HUES48 (cell line): ENCODE measurements around the gene AP3D1.
"Not testable (repeated sequence)": the region's sequence is repeated elsewhere in the genome, so short reads cannot be mapped to it uniquely, and the experiment has no call there.

Experiments used
- H3K27ac ChIP-seq: one replicate; pipeline ENCODE4 v1.7.0; 2013; ENCODE audit warnings: low read depth, low read length, inconsistent platforms
- H3K27me3 ChIP-seq: 2 replicates; pipeline ENCODE4 v1.6.1; 2013; ENCODE audit warnings: mild to moderate bottlenecking, low read length; ENCODE audit not compliant: control insufficient read depth, insufficient read depth
- H3K36me3 ChIP-seq: 2 replicates; pipeline ENCODE4 v1.6.1; 2013; ENCODE audit warnings: low read length; ENCODE audit not compliant: control insufficient read depth, insufficient read depth
- H3K4me1 ChIP-seq: 2 replicates; pipeline ENCODE4 v1.6.1; 2013; ENCODE audit warnings: mild to moderate bottlenecking, low read length; ENCODE audit not compliant: control insufficient read depth, insufficient read depth
- H3K4me3 ChIP-seq: 2 replicates; pipeline ENCODE4 v1.5.1; 2013; ENCODE audit warnings: mild to moderate bottlenecking, low read depth, low read length
- H3K9ac ChIP-seq: 2 replicates; pipeline ENCODE4 v1.6.1; 2013; ENCODE audit warnings: mild to moderate bottlenecking, low read depth, low read length, moderate library complexity
- H3K9me3 ChIP-seq: 2 replicates; pipeline ENCODE4 v1.6.1; 2013; ENCODE audit warnings: low read length; ENCODE audit not compliant: control insufficient read depth, insufficient read depth

The AP3D1 gene

DNA sequence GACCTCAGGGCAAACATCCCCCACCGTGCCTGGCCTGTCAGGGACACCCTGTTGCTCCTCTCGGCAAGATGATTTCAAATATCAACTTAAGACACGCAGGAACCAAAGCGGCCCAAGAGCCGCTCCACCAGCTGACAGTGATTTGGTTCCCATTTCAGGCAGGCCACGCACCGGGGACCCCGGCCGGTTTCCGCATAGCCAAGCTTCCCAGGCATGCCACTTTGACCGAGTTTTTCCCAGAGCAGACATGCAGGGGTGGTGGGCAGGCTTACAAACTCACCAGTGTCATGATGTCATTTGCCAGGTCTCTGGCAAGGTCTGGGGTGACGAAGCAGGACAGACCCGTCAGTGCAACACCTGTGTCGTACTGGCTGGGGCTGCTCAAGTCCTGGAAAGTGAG lies 19.2 kb downstream of the AP3D1 start:
- Histone ChIP-seq H3K9me3 (no peaks in the 10 kb centered on the region), H3K9ac (no peak overlapping the region), H3K27ac (no peak overlapping the region), H3K27me3 (no peaks in the 10 kb centered on the region), H3K4me1 (no peaks in the 10 kb centered on the region), H3K36me3 (peaks cover 68% of the 10 kb centered on the region), H3K4me3 (no peak overlapping the region)

DNA sequence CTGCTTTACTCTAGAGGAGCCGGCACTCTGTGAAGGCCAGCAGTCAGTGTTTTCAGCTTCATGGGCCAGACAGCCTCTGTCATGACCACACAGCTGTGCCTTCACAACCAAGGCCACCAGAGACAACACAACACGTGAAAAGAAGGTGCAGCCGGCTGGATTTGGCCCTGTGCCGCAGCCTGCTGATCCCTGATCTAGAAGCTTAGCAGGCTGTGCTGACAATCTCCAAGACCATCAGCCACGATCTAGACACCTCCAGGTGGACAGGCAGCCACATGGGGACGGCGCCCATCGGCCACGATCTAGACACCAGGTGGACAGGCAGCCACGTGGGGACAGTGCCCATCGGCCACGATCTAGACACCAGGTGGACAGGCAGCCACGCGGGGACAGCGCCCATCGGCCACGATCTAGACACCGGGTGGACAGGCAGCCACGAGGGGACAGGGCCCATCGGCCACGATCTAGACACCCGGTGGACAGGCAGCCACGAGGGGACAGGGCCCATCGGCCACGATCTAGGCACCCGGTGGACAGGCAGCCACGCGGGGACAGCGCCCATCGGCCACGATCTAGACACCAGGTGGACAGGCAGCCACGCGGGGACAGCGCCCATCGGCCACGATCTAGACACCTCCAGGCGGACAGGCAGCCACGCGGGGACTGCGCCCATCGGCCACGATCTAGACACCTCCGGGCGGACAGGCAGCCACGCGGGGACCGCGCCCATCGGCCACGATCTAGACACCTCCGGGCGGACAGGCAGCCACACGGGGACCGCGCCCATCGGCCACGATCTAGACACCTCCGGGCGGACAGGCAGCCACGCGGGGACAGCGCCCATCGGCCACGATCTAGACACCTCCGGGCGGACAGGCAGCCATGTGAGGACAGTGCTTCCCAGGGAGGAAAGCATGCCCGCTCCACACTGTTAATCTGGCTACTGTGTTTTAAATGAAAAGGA lies 20.1 kb downstream of the AP3D1 start:
- not testable (repeated sequence) for H3K9ac ChIP-seq, H3K27ac ChIP-seq
- peaks cover 66% of the 10 kb centered on the region for H3K36me3 ChIP-seq

DNA sequence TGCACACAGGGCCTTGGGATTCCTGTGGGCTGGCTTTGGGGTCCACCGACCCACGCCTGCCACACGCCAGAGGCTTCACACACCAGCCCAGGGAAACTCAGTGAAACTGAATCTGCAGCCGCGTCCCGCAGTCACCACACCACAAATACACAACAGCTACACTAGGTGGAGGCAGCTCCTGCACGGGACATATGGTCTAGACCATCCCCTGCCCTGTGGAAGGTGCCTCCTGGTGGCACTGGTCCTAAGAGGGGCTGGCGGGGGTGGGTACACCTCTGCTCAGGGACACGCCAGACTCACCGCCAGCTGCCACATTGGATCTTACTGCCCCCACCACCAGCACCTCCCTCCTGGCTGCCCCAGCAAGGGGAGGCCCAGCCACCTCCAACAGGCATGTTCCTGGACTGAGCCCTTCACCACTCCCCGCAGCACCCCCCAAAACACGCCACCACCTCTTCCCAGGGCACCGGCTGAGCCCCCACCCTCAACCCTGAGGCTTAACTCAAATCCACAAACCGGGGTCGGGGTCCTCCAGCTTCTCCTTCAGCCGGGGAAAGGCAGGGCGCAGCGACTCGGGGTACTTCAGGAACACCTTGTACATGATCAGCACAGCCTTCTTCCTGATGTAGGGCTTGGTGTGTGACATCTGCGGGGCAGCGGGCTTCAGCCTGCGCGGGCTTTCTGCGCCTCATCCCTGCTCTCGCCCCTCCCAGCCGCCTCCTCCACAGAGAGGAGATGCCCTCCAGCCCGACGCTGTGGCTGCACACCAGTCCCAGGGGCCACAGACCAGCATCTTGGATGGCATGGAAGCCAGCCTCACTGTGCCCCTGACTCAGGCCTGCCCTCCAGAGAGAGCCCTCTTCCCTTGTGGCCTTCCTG lies 21.2 kb downstream of the AP3D1 start:
- Histone ChIP-seq H3K36me3 (peaks cover 73% of the 10 kb centered on the region), H3K9ac (no peak overlapping the region), H3K27me3 (no peaks in the 10 kb centered on the region), H3K4me1 (no peaks in the 10 kb centered on the region), H3K9me3 (no peaks in the 10 kb centered on the region), H3K27ac (no peak overlapping the region), H3K4me3 (no peak overlapping the region)

More for the DNA sequence above, 20.1 kb downstream of the AP3D1 start:
- not testable (repeated sequence) for H3K4me3 ChIP-seq, H3K9me3 ChIP-seq, H3K4me1 ChIP-seq, H3K27me3 ChIP-seq

DNA sequence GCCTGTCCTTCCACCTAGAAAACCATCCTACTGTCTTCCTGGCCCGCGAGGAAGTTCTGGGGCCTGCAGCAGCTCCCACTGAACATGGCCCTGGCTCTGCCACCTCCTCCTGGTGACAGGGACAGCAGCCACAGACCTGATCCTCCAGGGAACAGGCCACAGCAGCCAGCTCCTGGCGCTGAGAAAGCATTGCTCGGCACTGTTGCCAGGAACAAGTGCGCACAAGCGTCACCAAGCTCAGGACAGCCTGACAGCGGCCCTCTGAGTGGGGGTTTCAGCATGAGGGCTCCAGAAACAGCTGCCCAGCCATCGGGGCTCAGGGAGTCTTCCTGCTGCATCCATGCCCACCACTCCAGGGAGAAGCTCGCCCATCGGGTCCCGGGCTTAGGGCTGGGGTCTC lies 21.9 kb downstream of the AP3D1 start:
- Histone ChIP-seq H3K4me3 (no peak overlapping the region), H3K27me3 (no peaks in the 10 kb centered on the region), H3K27ac (no peak overlapping the region), H3K9me3 (no peaks in the 10 kb centered on the region), H3K4me1 (no peaks in the 10 kb centered on the region), H3K9ac (no peak overlapping the region), H3K36me3 (peaks cover 77% of the 10 kb centered on the region)

DNA sequence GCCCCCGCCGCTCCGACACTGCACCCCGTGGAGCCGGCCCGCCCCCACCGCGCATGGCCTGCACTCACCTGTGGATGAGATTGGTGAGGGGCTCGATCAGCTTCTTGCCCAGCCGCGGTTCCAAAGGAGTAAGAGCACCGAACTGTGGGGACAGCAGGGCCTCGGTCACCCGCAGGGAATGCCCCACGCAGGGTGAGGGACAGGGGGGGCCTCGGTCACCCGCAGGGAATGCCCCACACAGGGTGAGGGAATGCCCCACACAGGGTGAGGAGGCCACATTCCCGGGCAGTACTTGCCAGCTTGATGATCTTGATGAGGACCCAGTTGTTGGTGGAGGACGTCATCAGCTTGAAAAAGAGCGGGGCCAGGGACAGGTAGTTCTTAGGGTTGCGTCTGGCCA lies 22.3 kb downstream of the AP3D1 start:
- Histone ChIP-seq H3K36me3 (peaks cover 82% of the 10 kb centered on the region), H3K4me1 (no peaks in the 10 kb centered on the region)

DNA sequence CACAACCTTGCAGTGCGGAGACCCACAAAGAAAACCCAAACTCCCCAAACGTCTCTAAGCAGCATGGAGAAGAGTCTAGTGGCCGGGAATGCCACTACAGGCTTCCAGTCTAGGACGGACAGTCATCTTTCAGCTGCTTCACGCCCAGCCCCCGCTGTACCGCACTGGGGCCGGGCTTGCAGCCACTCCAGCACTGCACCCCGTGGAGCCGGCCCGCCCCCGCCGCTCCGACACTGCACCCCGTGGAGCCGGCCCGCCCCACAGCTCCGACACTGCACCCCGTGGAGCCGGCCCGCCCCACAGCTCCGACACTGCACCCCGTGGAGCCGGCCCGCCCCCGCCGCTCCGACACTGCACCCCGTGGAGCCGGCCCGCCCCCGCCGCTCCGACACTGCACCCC lies 23.1 kb downstream of the AP3D1 start:
- not testable (repeated sequence) for H3K9me3 ChIP-seq, H3K4me3 ChIP-seq, H3K27me3 ChIP-seq, H3K4me1 ChIP-seq, H3K9ac ChIP-seq, H3K27ac ChIP-seq
- H3K36me3 ChIP-seq, result peaks cover 88% of the 10 kb centered on the region

More for the DNA sequence above, 22.3 kb downstream of the AP3D1 start:
- no peak overlapping the region for H3K9ac ChIP-seq
- H3K27ac ChIP-seq, result no peak overlapping the region
- no peak overlapping the region for H3K4me3 ChIP-seq
- H3K27me3 ChIP-seq, result no peaks in the 10 kb centered on the region
- H3K9me3 ChIP-seq, result no peaks in the 10 kb centered on the region

DNA sequence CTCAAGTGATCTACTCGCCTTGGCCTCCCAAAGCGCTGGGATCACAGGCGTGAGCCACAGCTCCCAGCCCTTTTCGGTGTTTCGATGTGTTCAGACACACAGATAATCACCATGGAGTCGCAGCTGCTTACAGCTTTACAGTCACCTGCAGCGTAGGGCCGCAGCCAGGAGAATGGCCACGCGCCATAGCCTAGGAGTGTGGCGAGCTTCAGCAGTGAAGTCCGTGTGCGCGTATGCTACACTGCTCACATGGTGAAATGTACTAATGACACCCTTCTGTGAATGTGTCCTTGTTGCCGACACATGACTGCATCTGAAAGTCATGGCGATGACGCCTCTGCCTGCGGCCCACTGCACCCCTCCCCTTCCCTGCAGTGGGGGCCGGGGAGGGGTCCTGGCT lies 23.6 kb downstream of the AP3D1 start:
- peaks cover 88% of the 10 kb centered on the region for H3K36me3 ChIP-seq
- no peak overlapping the region for H3K27ac ChIP-seq
- H3K4me3 ChIP-seq, result no peak overlapping the region

DNA sequence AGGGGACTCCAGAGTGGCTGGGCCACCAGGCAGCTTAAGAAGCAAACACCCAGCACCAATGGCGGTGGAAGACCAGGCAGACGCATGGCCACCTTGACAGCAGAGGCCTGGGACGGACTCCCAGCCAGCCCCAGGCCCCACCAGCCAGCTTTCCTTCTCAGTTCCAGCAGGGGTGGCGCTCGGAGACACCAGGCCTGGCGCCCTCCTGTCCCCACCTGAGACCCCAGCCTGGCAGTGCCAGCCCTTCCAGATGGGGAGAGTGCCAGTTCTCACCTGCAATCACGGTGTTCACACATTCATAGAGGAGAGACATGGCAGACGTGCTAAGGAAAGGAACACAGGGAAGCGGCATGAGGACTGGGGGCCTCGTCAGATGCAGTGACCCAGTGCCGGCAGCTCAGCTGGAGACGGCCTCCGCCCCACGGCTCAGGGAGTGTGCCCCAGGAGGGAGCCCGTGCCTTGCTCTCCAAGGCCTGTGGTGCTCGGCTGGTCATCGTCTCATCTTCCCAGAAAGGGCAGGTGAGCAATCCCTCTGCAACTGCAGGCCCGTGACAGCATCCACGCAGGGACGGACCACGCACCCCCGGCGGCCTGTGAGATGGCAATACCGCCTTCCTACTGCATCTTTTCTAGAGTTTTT lies 24.4 kb downstream of the AP3D1 start:
- H3K4me3 ChIP-seq, result no peak overlapping the region
- H3K4me1 ChIP-seq, result no peaks in the 10 kb centered on the region
- H3K9me3 ChIP-seq, result no peaks in the 10 kb centered on the region
- no peak overlapping the region for H3K27ac ChIP-seq
- peaks cover 88% of the 10 kb centered on the region for H3K36me3 ChIP-seq
- H3K27me3 ChIP-seq, result no peaks in the 10 kb centered on the region
- no peak overlapping the region for H3K9ac ChIP-seq

More for the DNA sequence above, 23.6 kb downstream of the AP3D1 start:
- H3K9me3 ChIP-seq, result no peaks in the 10 kb centered on the region
- H3K9ac ChIP-seq, result no peak overlapping the region
- no peaks in the 10 kb centered on the region for H3K27me3 ChIP-seq
- H3K4me1 ChIP-seq, result no peaks in the 10 kb centered on the region

DNA sequence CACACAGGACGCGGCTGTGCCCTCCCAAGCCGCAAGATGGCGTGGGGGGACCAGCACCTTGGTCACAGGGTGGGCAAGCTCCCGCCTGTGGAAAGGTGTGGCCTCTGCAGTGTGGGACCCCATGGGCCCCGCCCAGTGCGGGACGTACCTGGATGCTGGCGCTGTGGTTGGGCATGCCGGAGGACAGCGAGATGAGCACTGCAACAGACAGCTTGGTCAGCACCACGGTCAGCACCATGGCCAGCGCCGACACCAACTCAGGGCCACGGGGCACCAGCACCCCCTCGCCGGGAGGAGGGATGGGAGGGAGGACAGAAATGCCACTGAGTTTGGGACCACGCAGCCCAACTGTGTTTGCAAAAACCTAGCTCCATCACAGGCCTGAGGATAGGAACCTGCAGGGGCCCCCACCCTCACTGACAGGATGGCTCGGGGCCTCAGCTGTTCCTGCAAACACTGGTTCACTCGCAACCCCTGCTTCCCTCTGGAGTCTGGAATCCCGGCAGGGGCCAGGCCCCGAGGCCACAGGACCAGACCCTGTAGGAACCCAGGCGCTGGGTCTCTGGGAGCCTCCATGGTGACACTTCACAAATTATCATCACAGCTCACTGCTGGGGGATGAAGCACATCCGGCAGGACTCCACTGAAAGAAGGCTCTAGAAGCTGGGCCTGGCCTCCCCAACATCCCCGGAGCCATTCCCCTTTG lies 27.5 kb downstream of the AP3D1 start:
- H3K36me3 ChIP-seq, result peaks cover 84% of the 10 kb centered on the region
- H3K4me3 ChIP-seq, result no peak overlapping the region
- no peaks in the 10 kb centered on the region for H3K27me3 ChIP-seq
- no peak overlapping the region for H3K9ac ChIP-seq
- no peaks in the 10 kb centered on the region for H3K4me1 ChIP-seq
- no peaks in the 10 kb centered on the region for H3K9me3 ChIP-seq
- no peak overlapping the region for H3K27ac ChIP-seq

DNA sequence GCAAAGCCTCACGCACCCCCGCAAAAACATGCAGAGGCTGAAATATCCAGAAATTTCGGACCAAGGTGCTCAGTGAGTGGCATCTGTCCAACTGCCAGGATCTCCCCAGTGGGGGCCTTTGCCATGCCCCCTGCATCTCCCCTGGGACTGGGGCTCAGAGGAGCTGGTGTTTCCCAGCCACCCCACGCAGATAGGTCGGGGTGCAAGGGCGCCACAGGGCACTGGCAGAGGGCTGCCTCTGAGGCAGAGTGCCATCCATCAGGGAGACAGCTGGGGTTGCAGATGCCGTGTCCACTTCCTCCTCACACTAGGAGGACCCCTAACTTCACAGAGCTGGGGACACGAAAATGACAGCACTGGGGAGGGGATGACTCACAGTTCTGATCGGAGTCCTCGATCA lies 28.4 kb downstream of the AP3D1 start:
- no peaks in the 10 kb centered on the region for H3K27me3 ChIP-seq
- H3K4me3 ChIP-seq, result no peak overlapping the region
- H3K36me3 ChIP-seq, result peaks cover 91% of the 10 kb centered on the region
- no peaks in the 10 kb centered on the region for H3K9me3 ChIP-seq
- no peaks in the 10 kb centered on the region for H3K4me1 ChIP-seq
- H3K9ac ChIP-seq, result no peak overlapping the region
- H3K27ac ChIP-seq, result no peak overlapping the region
